Effector memory CD4-positive, alpha-beta T cell (primary cell): Measurements from ENCODE around the gene CEP112.

Source experiments
- DNase-seq, 3 donors: peaks; one replicate each; pipeline ENCODE4 v3.0.0-alpha.2; 2020
- H3K27ac ChIP-seq: 2 replicates; pipeline ENCODE4 v1.7.0; 2013; ENCODE audit warnings: mild to moderate bottlenecking, low read length, moderate library complexity; ENCODE audit not compliant: insufficient read depth, poor library complexity, severe bottlenecking
- H3K27me3 ChIP-seq: replicated peaks from 2 replicates; pipeline ENCODE4 v1.7.0; 2013; ENCODE audit warnings: mild to moderate bottlenecking, low read length; ENCODE audit not compliant: insufficient read depth, control insufficient read depth, poor library complexity, severe bottlenecking
- H3K36me3 ChIP-seq: 2 replicates; pipeline ENCODE4 v1.7.0; 2013; ENCODE audit warnings: mild to moderate bottlenecking, low read length, moderate library complexity; ENCODE audit not compliant: control insufficient read depth, insufficient read depth
- H3K4me1 ChIP-seq: 2 replicates; pipeline ENCODE4 v1.7.0; 2013; ENCODE audit warnings: low read length, mild to moderate bottlenecking; ENCODE audit not compliant: control insufficient read depth, insufficient read depth, poor library complexity, severe bottlenecking
- H3K4me3 ChIP-seq: 2 replicates; pipeline ENCODE4 v1.7.0; 2013; ENCODE audit warnings: low read length, low read depth, mild to moderate bottlenecking; ENCODE audit not compliant: insufficient read depth, poor library complexity, severe bottlenecking
- H3K9me3 ChIP-seq: 2 replicates; pipeline ENCODE4 v1.7.0; 2013; ENCODE audit warnings: mild to moderate bottlenecking, low read length, moderate library complexity; ENCODE audit not compliant: control insufficient read depth
- total RNA-seq, 3 donors: gene quantifications; one replicate each; lab custom pipeline; 2026; lab: John Stamatoyannopoulos, UW

CEP112 gene
- 4.0 to 7.7 (median 7.0) reads per million in 3 donors for total RNA-seq

- no peaks in the 10 kb centered on the region for H3K27me3 ChIP-seq
- H3K4me3 ChIP-seq, result peak within 1 kb of the TSS; percentile 80
- H3K27ac ChIP-seq, result peak within 1 kb of the TSS; percentile 65
- peak; percentile 84 to 96 (median 85) for DNase-seq
- no peaks in the 10 kb centered on the region for H3K9me3 ChIP-seq
- H3K36me3 ChIP-seq, result no peaks in the 10 kb centered on the region
- H3K4me1 ChIP-seq, result peaks cover 6% of the 10 kb centered on the region
These were observed at the start of gene CEP112 for GRCh38 chr17:66191593-66192377. Gene CEP112, minus strand, starts transcription at chr17:66192133.

DNA sequence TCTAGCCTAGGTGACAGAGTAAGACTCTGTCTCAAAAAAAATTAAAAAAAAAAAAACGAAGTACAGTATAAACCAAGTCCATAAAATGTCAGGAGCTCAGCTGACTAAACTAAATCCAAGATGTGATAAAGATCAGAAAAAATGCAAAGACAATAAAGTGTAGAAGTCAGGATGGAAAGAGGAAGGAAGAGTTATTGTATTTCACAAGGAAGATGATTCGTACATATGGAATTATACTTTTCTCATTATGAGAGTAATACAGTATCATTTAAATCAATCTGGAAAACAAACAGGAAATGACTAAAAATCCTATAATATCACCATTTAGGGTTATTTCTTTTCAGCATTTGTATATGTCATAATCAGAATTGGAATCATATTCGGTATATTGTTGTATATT is 48.7 kb upstream of the CEP112 start:
- Histone ChIP-seq H3K4me3 (no peak overlapping the region), H3K27me3 (no peaks in the 10 kb centered on the region), H3K4me1 (no peaks in the 10 kb centered on the region), H3K27ac (no peak overlapping the region), H3K36me3 (no peaks in the 10 kb centered on the region), H3K9me3 (no peaks in the 10 kb centered on the region)
- DNase-seq, result no peak

DNA sequence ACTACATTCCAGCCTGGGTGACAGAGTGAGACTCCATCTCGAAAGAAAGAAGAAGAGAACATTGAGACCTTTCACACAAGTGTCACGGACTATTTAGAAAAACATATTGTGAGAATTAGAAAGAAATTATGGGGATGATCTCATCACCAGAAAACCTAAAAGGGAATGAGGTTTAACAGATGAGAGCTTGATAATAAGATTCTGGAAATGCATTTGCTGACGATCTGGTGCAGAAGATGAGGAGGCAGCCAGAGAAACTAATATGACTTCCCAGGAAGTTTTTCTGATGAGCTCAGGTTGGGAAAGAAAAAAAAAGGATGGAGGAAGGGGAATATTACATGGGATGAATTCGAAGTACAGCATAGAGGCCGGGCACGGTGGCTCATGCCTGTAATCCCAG is 48.1 kb upstream of the CEP112 start:
- no peak for DNase-seq
- no peak overlapping the region for H3K4me3 ChIP-seq
- no peaks in the 10 kb centered on the region for H3K4me1 ChIP-seq
- no peaks in the 10 kb centered on the region for H3K36me3 ChIP-seq
- H3K27me3 ChIP-seq, result no peaks in the 10 kb centered on the region
- H3K9me3 ChIP-seq, result no peaks in the 10 kb centered on the region
- H3K27ac ChIP-seq, result no peak overlapping the region

DNA sequence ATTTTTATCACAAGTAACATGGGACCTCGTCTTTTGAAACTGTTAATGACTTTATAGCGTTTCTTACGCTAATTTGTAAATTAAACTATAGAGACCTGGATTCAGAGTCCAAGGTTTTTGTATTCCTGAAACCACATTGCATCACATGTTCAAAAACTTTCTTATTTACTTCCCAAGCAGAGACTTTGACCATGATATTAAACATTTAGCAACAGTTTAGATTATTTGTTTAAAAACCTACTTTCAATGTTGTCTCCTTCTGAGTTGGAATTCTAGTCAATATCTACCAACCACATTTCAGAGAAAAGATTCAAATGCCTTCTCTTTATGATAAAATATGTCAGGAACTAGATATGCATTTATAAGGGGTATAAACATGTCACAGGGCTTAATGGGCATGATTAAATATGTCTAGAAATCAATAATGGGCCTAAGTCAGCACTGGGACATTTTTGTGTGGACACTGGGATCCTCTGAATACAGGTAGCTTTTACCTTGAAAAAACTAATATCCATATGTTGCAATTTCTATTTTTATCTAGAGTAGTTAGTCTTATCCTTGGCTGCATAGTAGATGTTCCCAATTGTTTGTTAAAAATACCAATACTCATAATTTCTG is 43.6 kb upstream of the CEP112 start:
- no peaks in the 10 kb centered on the region for H3K36me3 ChIP-seq
- H3K4me3 ChIP-seq, result no peak overlapping the region
- no peaks in the 10 kb centered on the region for H3K27me3 ChIP-seq
- no peak for DNase-seq
- no peaks in the 10 kb centered on the region for H3K9me3 ChIP-seq
- H3K4me1 ChIP-seq, result no peaks in the 10 kb centered on the region
- no peak overlapping the region for H3K27ac ChIP-seq

DNA sequence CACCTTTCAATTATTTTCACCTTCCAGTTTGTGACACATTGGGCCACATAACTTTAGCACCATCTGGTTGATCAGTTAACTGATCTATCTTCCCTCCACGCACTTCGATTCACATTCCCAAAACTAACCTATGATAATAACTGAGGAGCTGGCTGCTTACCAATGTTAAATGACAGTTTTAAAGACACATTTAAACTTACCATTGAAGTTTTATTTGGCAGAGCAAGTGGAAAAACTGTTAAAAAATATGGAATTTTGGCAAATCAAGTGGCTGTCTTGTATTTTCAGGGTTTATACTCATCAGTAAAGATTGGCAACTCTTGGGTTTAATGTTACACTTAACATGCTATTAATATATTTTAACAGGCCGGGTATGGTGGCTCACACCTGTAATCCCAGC is 42.7 kb upstream of the CEP112 start:
- H3K9me3 ChIP-seq, result no peaks in the 10 kb centered on the region
- H3K36me3 ChIP-seq, result no peaks in the 10 kb centered on the region
- H3K4me3 ChIP-seq, result no peak overlapping the region
- no peak for DNase-seq
- H3K27me3 ChIP-seq, result no peaks in the 10 kb centered on the region
- no peaks in the 10 kb centered on the region for H3K4me1 ChIP-seq
- H3K27ac ChIP-seq, result no peak overlapping the region

DNA sequence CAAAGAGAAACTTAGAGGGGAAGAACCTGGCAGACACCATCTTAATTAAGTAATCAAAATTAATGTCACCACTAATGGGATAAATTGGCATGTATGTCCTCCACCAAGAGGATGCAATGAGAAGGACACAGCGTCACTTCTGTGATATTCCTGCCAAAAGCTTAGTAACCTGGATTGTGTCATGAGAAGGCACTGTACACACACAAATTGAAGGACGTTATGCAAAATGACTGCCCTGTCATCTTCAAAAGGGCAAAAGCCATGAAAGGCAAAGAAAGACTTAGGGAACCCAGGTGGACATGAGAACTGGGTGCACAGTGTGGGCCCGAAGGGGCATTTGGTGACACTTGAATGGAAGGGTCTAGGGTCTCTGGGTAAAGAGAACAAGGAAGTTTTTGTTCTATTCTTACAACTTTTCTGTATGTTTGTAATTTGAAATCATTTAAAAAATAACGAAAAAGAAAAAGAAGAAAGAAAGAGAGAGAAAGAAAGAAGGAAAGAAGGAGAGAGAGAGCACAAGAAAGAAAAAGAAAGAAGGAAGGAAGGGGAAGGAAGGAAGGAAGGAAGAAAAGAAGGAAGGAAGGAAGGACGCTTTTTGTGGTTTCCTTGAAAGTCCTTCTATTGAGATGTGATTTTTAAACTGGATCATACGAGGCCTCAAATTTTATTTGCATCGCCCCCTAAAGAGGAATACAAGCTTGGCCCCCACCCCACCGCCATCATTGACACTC is 41.3 kb upstream of the CEP112 start:
- no peak for DNase-seq
- no peaks in the 10 kb centered on the region for H3K4me1 ChIP-seq
- H3K27me3 ChIP-seq, result no peaks in the 10 kb centered on the region
- no peaks in the 10 kb centered on the region for H3K9me3 ChIP-seq
- no peaks in the 10 kb centered on the region for H3K36me3 ChIP-seq
- H3K4me3 ChIP-seq, result no peak overlapping the region
- no peak overlapping the region for H3K27ac ChIP-seq

- Histone ChIP-seq H3K27me3 (no peaks in the 10 kb centered on the region), H3K9me3 (no peaks in the 10 kb centered on the region), H3K4me3 (no peak overlapping the region), H3K4me1 (no peaks in the 10 kb centered on the region), H3K36me3 (no peaks in the 10 kb centered on the region), H3K27ac (no peak overlapping the region)
- DNase-seq, result no peak
These were observed 39.1 kb upstream of the CEP112 start for GRCh38 chr17:66230922-66231591.

- no peak for DNase-seq
- Histone ChIP-seq H3K9me3 (no peaks in the 10 kb centered on the region), H3K36me3 (no peaks in the 10 kb centered on the region), H3K4me3 (no peak overlapping the region), H3K4me1 (no peaks in the 10 kb centered on the region), H3K27ac (no peak overlapping the region), H3K27me3 (no peaks in the 10 kb centered on the region)
These were observed 38.0 kb upstream of the CEP112 start for GRCh38 chr17:66229783-66230538.

DNA sequence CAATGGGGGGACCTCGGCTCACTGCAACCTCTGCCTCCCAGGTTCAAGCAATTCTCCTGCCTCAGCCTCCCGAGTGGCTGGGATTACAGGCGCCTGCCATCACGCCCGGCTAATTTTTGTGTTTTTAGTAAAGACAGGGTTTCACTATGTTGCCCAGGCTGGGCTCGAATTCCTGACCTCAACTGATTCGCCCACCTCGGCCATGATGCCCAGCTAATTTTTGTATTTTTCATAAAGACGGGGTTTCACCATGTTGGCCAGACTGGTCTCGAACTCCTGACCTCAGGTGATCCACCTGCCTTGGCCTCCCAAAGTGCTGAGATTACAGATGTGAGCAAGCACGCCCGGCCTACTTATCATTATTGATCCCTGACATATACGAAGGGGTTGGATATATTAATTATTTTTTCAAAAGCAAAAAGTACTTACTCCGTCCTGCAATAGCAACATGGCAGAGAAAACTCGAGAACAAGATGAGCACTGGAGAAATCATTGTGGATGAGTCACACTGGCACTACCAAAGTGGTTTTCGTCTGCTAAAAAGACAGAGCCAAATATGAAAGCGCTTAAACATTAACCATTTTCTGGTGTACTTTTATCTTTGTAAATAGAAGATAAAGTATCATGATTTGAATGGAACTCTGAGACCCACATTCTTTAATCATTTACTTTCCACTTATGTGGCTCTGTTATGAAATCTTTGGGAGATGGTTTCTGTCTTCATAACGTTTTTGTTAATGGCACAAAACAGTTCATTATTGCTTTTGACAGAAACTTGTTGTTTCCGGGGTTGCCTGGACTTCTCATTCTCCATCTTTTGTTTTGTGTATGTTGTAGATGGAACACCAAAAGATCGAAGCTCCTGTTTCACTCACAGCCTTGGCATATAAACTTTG is 37.2 kb upstream of the CEP112 start, which contains the start of gene APOH:
TSS of gene APOH (minus strand) at position 529 of the 896 bp plus-strand sequence. CDS start at position 493, 36 bp downstream.
- Histone ChIP-seq H3K4me3 (no peak within 1 kb of the TSS), H3K27ac (no peak within 1 kb of the TSS), H3K4me1 (no peaks in the 10 kb centered on the region), H3K36me3 (no peaks in the 10 kb centered on the region), H3K27me3 (no peaks in the 10 kb centered on the region), H3K9me3 (no peaks in the 10 kb centered on the region)
- DNase-seq, result no peak
